Esophagus squamous epithelium (tissue), 5 donors: Measurements from ENCODE around the gene ANGPTL7. TPM values are rescaled to one million over a fixed set of nuclear protein-coding genes. Genes with fewer than 3 reads are reported as not detected.
"Not testable (repeated sequence)": the region's sequence is repeated elsewhere in the genome, so short reads cannot be mapped to it uniquely, and the experiment has no call there.

Source experiments
- DNase-seq: peaks from one replicate; lab custom pipeline; 2025; lab: John Stamatoyannopoulos, UW
- H3K27ac ChIP-seq, 4 donors: fragments of 200-600 bp; sonication (generic); one replicate each; pipeline ENCODE4 v1.5.1; 2016 to 2019; ENCODE audit warnings: mild to moderate bottlenecking in 1 of 4
- H3K27me3 ChIP-seq, 4 donors: fragments of 200-600 bp; sonication (generic); 1 replicate in 3 of 4; 2 replicates in 1 of 4; pipeline versions ENCODE4 v1.5.1 to v1.6.0; 2017 to 2021; ENCODE audit warnings: antibody characterized with exemption in 1 of 4
- H3K36me3 ChIP-seq, 3 donors: fragments of 200-600 bp; sonication (generic); one replicate each; pipeline ENCODE4 v1.5.1; 2016 to 2019
- H3K4me1 ChIP-seq, 3 donors: fragments of 200-600 bp; sonication (generic); one replicate each; pipeline ENCODE4 v1.5.1; 2017 to 2019
- H3K4me3 ChIP-seq, 4 donors: fragments of 200-600 bp; sonication (generic); 1 replicate in 3 of 4; 2 replicates in 1 of 4; pipeline ENCODE4 v1.5.1; 2016 to 2019; ENCODE audit warnings: mild to moderate bottlenecking in 2 of 4, moderate library complexity in 1 of 4
- H3K9me3 ChIP-seq, 3 donors: fragments of 200-600 bp; sonication (generic); one replicate each; pipeline ENCODE4 v1.5.1; 2016 to 2019
- CTCF ChIP-seq, 6 experiments: fragments of 450-650 bp in 4 of 6; fragments of 200-600 bp in 2 of 6; sonication (generic) in 2 of 6; IDR thresholded peaks; one replicate each; pipeline ENCODE4 v1.5.1; 2016 to 2019; ENCODE audit warnings: antibody characterized with exemption in 6 of 6, mild to moderate bottlenecking in 4 of 6, moderate library complexity in 4 of 6
- POLR2A ChIP-seq, 4 donors: fragments of 450-650 bp; IDR thresholded peaks; one replicate each; pipeline ENCODE4 v1.6.1; 2017; ENCODE audit warnings: antibody characterized with exemption in 4 of 4, mild to moderate bottlenecking in 4 of 4, moderate library complexity in 3 of 4
- WGBS, 2 donors: methylation state at CpG; one replicate each; pipeline ENCODE4 v1.1.5; 2018; 5-methylcytosine and 5-hydroxymethylcytosine counted together
- intact Hi-C: fragments of 100-400 bp; cut with DNase I; formaldehyde crosslinking; loops from one replicate; pipeline ENCODE4 v1.15.0; 2022
- total RNA-seq, 4 donors: library from RNA; depleted of rRNA; stranded (reverse); fragments of >200 nt; gene quantifications; one replicate each; pipeline ENCODE4 v1.1.0, GENCODE V29; 2016
- donor health status: DM: yes; HTN: yes; CAD: no.

The ANGPTL7 gene
- total RNA-seq, 4 donors from 2014 or later: 1.2 to 1.3 TPM; not detected in 2

GRCh38 chr1:11157394-11157793 lies 31.8 kb upstream of the ANGPTL7 start:
- Histone ChIP-seq H3K27me3 (no peaks in the 10 kb centered on the region), H3K27ac (peak overlapping the region; percentile 50 to 77 (median 60)), H3K9me3 (no peaks in the 10 kb centered on the region), H3K4me3 (no peak overlapping the region), H3K36me3 (peaks cover 0 to 58% (median 0%) of the 10 kb centered on the region in 3 donors), H3K4me1 (peaks cover 19 to 42% (median 26%) of the 10 kb centered on the region in 3 donors)
- 69 to 71% methylated on average over 8 of the region's 8 CpGs for WGBS, 2 donors
- no peak for DNase-seq
- TF ChIP-seq CTCF (IDR thresholded peaks at IDR 0.05) (no peak), POLR2A (IDR thresholded peaks at IDR 0.05) (no peak)
- intact Hi-C loops: no loop called here

- peaks cover 0 to 53% (median 0%) of the 10 kb centered on the region in 3 donors for H3K36me3 ChIP-seq
- no peak for DNase-seq
Observed at GRCh38 chr1:11157867-11158266, 31.3 kb upstream of the ANGPTL7 start.

GRCh38 chr1:11158291-11158690 lies 30.9 kb upstream of the ANGPTL7 start:
- WGBS, 2 donors: 36 to 66% methylated on average over 3 of the region's 3 CpGs
- Histone ChIP-seq H3K4me1 (peaks cover 19 to 37% (median 26%) of the 10 kb centered on the region in 3 donors), H3K27me3 (no peaks in the 10 kb centered on the region), H3K4me3 (no peak overlapping the region), H3K36me3 (peaks cover 0 to 49% (median 0%) of the 10 kb centered on the region in 3 donors), H3K27ac (peak overlapping the region; percentile 51 to 77 (median 64)), H3K9me3 (no peaks in the 10 kb centered on the region)
- intact Hi-C loops: no loop called here
- no peak for TF ChIP-seq POLR2A (IDR thresholded peaks at IDR 0.05)
- TF ChIP-seq CTCF (IDR thresholded peaks at IDR 0.05): no peak
- no peak for DNase-seq

More at GRCh38 chr1:11157867-11158266, 31.3 kb upstream of the ANGPTL7 start:
- WGBS, 2 donors: 12 to 30% methylated on average over 2 of the region's 2 CpGs
- H3K4me1 ChIP-seq: peaks cover 19 to 37% (median 26%) of the 10 kb centered on the region in 3 donors
- intact Hi-C loops: no loop called here
- H3K27ac ChIP-seq: peak overlapping the region; percentile 51 to 77 (median 64)
- no peak for TF ChIP-seq POLR2A (IDR thresholded peaks at IDR 0.05)
- TF ChIP-seq CTCF (IDR thresholded peaks at IDR 0.05): no peak
- H3K27me3 ChIP-seq: no peaks in the 10 kb centered on the region
- no peaks in the 10 kb centered on the region for H3K9me3 ChIP-seq
- H3K4me3 ChIP-seq: no peak overlapping the region

GRCh38 chr1:11158720-11159321 lies 30.3 kb upstream of the ANGPTL7 start:
- H3K36me3 ChIP-seq: peaks cover 0 to 44% (median 0%) of the 10 kb centered on the region in 3 donors
- 43% methylated on average over 3 of the region's 3 CpGs for WGBS, 2 donors

GRCh38 chr1:11162752-11163151 lies 26.4 kb upstream of the ANGPTL7 start:
- H3K27me3 ChIP-seq, H3K4me3 ChIP-seq, intact Hi-C loops, DNase-seq, H3K27ac ChIP-seq, H3K9me3 ChIP-seq: not testable (repeated sequence)
- peaks cover 8 to 21% (median 16%) of the 10 kb centered on the region in 3 donors for H3K4me1 ChIP-seq
- H3K36me3 ChIP-seq: peaks cover 0 to 27% (median 0%) of the 10 kb centered on the region in 3 donors
- 90 to 92% methylated on average over 3 of the region's 4 CpGs for WGBS, 2 donors

More at GRCh38 chr1:11158720-11159321, 30.3 kb upstream of the ANGPTL7 start:
- Histone ChIP-seq H3K4me1 (peaks cover 19 to 37% (median 26%) of the 10 kb centered on the region in 3 donors), H3K9me3 (no peaks in the 10 kb centered on the region), H3K4me3 (no peak overlapping the region), H3K27ac (peak overlapping the region; percentile 22 to 77 (median 60)), H3K27me3 (no peaks in the 10 kb centered on the region)
- no peak for DNase-seq
- intact Hi-C loops: no loop called here
- TF ChIP-seq CTCF (IDR thresholded peaks at IDR 0.05) (no peak), POLR2A (IDR thresholded peaks at IDR 0.05) (no peak)

- H3K4me3 ChIP-seq, H3K27me3 ChIP-seq, H3K9me3 ChIP-seq, H3K4me1 ChIP-seq, intact Hi-C loops, DNase-seq, H3K27ac ChIP-seq: not testable (repeated sequence)
- peaks cover 0 to 21% (median 0%) of the 10 kb centered on the region in 3 donors for H3K36me3 ChIP-seq
- WGBS, 2 donors: 91 to 96% methylated on average over 5 of the region's 5 CpGs
Observed at GRCh38 chr1:11166744-11167143, 22.4 kb upstream of the ANGPTL7 start.
